GM12865 (cell line): ENCODE measurements around the gene NELFB.
"Not testable (repeated sequence)": the region's sequence is repeated elsewhere in the genome, so short reads cannot be mapped to it uniquely, and the experiment has no call there.

ENCODE experiments used
- DNase-seq: peaks from one replicate; pipeline ENCODE4 v3.0.0; 2010; ENCODE audit warnings: low read depth
- H3K4me3 ChIP-seq: 2 replicates; pipeline ENCODE4 v1.5.1; 2011; ENCODE audit warnings: mild to moderate bottlenecking, low read depth, low read length, control low read depth
- TF ChIP-seq, protein P1 (sequence below): IDR thresholded peaks from 2 replicates; pipeline ENCODE4 v1.5.1; 2011; ENCODE audit warnings: low read length, control low read depth, low read depth, inconsistent platforms; ENCODE audit not compliant: insufficient read depth; ENCODE audit errors: missing control alignments

NELFB gene

DNA sequence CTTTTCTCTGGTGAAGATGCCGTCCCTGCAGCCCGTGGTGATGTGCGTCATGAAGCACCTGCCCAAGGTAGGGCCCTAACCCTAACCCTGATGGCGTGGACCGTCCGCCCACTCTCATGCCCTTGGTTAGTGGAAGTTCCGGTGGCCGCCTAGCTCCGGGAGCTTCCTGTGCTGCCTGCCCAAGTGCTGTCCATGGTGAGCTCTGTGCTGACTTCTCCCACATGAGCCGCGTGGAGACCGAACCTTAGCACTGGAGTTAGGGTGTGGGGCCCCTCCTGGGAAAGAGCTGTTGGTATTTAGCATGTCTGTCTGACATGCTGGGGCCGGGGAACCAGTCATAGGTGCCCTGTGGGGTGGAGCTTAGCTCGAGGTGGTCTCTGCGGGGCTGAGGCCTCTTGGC, 1.2 kb downstream of the NELFB start:
- H3K4me3 ChIP-seq: peak overlapping the region; percentile 88
- DNase-seq: no peak
- TF ChIP-seq, protein P1, sequence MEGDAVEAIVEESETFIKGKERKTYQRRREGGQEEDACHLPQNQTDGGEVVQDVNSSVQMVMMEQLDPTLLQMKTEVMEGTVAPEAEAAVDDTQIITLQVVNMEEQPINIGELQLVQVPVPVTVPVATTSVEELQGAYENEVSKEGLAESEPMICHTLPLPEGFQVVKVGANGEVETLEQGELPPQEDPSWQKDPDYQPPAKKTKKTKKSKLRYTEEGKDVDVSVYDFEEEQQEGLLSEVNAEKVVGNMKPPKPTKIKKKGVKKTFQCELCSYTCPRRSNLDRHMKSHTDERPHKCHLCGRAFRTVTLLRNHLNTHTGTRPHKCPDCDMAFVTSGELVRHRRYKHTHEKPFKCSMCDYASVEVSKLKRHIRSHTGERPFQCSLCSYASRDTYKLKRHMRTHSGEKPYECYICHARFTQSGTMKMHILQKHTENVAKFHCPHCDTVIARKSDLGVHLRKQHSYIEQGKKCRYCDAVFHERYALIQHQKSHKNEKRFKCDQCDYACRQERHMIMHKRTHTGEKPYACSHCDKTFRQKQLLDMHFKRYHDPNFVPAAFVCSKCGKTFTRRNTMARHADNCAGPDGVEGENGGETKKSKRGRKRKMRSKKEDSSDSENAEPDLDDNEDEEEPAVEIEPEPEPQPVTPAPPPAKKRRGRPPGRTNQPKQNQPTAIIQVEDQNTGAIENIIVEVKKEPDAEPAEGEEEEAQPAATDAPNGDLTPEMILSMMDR: no peak

DNA sequence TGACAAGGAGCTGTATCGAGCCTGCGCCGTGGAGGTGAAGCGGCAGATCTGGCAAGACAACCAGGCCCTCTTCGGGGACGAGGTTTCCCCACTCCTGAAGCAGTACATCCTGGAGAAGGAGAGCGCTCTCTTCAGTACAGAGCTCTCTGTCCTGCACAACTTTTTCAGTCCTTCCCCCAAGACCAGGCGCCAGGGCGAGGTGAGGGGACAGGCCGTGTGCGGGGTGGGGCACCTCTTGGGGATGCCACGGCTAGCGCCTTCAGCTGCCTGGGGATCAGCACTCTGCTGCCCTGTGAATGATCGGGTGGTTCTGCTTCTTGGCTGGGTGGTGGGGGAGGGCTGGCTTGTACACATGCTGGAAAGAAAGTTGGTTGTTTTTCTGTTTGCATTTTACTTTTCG, 1.7 kb downstream of the NELFB start:
- no peak for DNase-seq
- TF ChIP-seq, protein P1: no peak
- no peak overlapping the region; the same call in 1 of the 2 replicates for H3K4me3 ChIP-seq

GRCh38 chr9:137262173-137262908, 7.2 kb downstream of the NELFB start:
- DNase-seq: not testable (repeated sequence)

DNA sequence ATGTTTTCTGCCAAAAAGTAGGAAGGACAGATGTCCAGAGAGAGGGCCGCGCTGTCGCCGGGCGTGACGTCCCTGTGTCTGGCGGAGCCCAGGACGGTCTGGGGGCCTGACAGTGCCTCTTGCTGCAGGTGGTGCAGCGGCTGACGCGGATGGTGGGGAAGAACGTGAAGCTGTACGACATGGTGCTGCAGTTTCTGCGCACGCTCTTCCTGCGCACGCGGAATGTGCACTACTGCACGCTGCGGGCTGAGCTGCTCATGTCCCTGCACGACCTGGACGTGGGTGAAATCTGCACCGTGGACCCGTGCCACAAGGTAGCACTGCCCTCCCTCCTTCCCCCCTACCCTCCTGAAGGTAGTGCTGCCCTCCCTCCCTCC, 7.8 kb downstream of the NELFB start:
- H3K4me3 ChIP-seq: no peak overlapping the region
- DNase-seq: no peak
- TF ChIP-seq, protein P1: no peak

More at GRCh38 chr9:137262173-137262908, 7.2 kb downstream of the NELFB start:
- TF ChIP-seq, protein P1: peak; percentile 19
- H3K4me3 ChIP-seq: not testable (repeated sequence)

DNA sequence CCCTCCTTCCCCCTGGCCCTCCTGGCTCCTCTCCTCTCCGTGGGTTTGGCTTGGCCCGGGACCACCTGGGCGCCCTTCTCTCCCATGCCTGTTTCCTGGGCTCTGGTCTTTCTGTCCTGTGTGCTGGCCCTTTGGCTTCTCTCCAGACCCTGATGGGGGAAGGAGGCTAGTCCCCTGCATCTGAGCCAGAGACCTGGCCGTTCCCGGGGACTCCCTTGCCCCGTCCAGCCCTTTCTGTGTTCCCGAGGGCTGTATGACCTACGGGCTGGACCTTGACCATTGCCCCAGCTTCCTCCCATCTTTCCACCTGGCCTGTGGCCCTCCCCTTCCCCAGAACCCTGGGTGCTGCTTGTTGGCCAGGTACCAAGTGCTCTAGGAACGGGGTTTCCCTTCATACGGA, 8.4 kb downstream of the NELFB start:
- H3K4me3 ChIP-seq: no peak overlapping the region
- TF ChIP-seq, protein P1: no peak
- DNase-seq: no peak

- DNase-seq: no peak
- TF ChIP-seq, protein P1: no peak
- H3K4me3 ChIP-seq: no peak overlapping the region
Measured at GRCh38 chr9:137264067-137264466, 8.9 kb downstream of the NELFB start.
